ENCODE results near the gene PDCD7.

GRCh38 chr15:65100442-65100841 lies 33.2 kb downstream of the PDCD7 start:
- TF ChIP-seq, protein P1, sequence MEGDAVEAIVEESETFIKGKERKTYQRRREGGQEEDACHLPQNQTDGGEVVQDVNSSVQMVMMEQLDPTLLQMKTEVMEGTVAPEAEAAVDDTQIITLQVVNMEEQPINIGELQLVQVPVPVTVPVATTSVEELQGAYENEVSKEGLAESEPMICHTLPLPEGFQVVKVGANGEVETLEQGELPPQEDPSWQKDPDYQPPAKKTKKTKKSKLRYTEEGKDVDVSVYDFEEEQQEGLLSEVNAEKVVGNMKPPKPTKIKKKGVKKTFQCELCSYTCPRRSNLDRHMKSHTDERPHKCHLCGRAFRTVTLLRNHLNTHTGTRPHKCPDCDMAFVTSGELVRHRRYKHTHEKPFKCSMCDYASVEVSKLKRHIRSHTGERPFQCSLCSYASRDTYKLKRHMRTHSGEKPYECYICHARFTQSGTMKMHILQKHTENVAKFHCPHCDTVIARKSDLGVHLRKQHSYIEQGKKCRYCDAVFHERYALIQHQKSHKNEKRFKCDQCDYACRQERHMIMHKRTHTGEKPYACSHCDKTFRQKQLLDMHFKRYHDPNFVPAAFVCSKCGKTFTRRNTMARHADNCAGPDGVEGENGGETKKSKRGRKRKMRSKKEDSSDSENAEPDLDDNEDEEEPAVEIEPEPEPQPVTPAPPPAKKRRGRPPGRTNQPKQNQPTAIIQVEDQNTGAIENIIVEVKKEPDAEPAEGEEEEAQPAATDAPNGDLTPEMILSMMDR (IDR thresholded peaks at IDR 0.05): no peak
- no peak for TF ChIP-seq POLR2AphosphoS5 (IDR thresholded peaks at IDR 0.05; ENCODE audit: low read depth, low read length)

Data from Panc1 (cell line).